Panc1 (cell line): Measurements from ENCODE around the gene OR2AE1.

Source experiments
- POLR2AphosphoS5 ChIP-seq: IDR thresholded peaks from 2 replicates; pipeline ENCODE4 v1.6.1; 2012; ENCODE audit warnings: mild to moderate bottlenecking, low read depth, low read length, moderate library complexity
- TF ChIP-seq, protein P1 (sequence below): fragments of 450-650 bp; IDR thresholded peaks from 2 replicates; pipeline ENCODE4 v1.5.1; 2017; ENCODE audit warnings: mild to moderate bottlenecking

- TF ChIP-seq, protein P1, sequence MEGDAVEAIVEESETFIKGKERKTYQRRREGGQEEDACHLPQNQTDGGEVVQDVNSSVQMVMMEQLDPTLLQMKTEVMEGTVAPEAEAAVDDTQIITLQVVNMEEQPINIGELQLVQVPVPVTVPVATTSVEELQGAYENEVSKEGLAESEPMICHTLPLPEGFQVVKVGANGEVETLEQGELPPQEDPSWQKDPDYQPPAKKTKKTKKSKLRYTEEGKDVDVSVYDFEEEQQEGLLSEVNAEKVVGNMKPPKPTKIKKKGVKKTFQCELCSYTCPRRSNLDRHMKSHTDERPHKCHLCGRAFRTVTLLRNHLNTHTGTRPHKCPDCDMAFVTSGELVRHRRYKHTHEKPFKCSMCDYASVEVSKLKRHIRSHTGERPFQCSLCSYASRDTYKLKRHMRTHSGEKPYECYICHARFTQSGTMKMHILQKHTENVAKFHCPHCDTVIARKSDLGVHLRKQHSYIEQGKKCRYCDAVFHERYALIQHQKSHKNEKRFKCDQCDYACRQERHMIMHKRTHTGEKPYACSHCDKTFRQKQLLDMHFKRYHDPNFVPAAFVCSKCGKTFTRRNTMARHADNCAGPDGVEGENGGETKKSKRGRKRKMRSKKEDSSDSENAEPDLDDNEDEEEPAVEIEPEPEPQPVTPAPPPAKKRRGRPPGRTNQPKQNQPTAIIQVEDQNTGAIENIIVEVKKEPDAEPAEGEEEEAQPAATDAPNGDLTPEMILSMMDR: no peak
- TF ChIP-seq POLR2AphosphoS5: no peak
These were observed 23.1 kb upstream of the OR2AE1 start for GRCh38 chr7:99899830-99900519.
